ENCODE measurements around the gene WT1.
"Not testable (repeated sequence)": the region's sequence is repeated elsewhere in the genome, so short reads cannot be mapped to it uniquely, and the experiment has no call there.

- not testable (repeated sequence) for TF ChIP-seq POLR2A, CTCF, EP300 (IDR thresholded peaks at IDR 0.05)
Measured at GRCh38 chr11:32369987-32370386, 65.4 kb downstream of the WT1 start.

Measured in gastroesophageal sphincter (tissue), 3 donors.